Activated naive CD8-positive, alpha-beta T cell treated with anti-CD3 and anti-CD28 coated beads for 36 hours (primary cell): ENCODE data around the gene PTPN5. TPM values are rescaled to one million over a fixed set of nuclear protein-coding genes. Genes with fewer than 3 reads are reported as not detected.

ENCODE experiments used
- DNase-seq: peaks from one replicate; pipeline ENCODE4 v3.0.0; 2021
- H3K27ac Mint-ChIP-seq: one replicate; pipeline ENCODE4 v1.8.0; 2022; ENCODE audit warnings: mild to moderate bottlenecking, moderate library complexity, mixed read lengths
- H3K27me3 Mint-ChIP-seq: one replicate; pipeline ENCODE4 v1.8.0; 2022; ENCODE audit warnings: mild to moderate bottlenecking, mixed read lengths
- H3K36me3 Mint-ChIP-seq: one replicate; pipeline ENCODE4 v1.8.0; 2021; ENCODE audit warnings: mild to moderate bottlenecking, mixed read lengths
- H3K4me1 Mint-ChIP-seq: one replicate; pipeline ENCODE4 v1.8.0; 2021; ENCODE audit warnings: mixed read lengths
- H3K4me3 Mint-ChIP-seq: one replicate; pipeline ENCODE4 v1.8.0; 2022; ENCODE audit warnings: mild to moderate bottlenecking, moderate library complexity, mixed read lengths
- H3K9me3 Mint-ChIP-seq: one replicate; pipeline ENCODE4 v1.8.0; 2022; ENCODE audit warnings: mixed read lengths
- total RNA-seq, 2 experiments: library from RNA; stranded (reverse); gene quantifications; one replicate each; pipeline ENCODE4 v1.2.3, GENCODE V29; 2021

Gene PTPN5
- total RNA-seq, 2 experiments from 2014 or later, result not detected

GRCh38 chr11:18761741-18762140, 29.9 kb downstream of the PTPN5 start:
- peaks cover 11% of the 10 kb centered on the region for H3K27me3 Mint-ChIP-seq
- DNase-seq, result no peak
- H3K36me3 Mint-ChIP-seq, result no peaks in the 10 kb centered on the region
- H3K4me3 Mint-ChIP-seq, result no peak overlapping the region
- no peaks in the 10 kb centered on the region for H3K9me3 Mint-ChIP-seq
- peaks cover 10% of the 10 kb centered on the region for H3K4me1 Mint-ChIP-seq
- no peak overlapping the region for H3K27ac Mint-ChIP-seq

- H3K27me3 Mint-ChIP-seq, result peaks cover 11% of the 10 kb centered on the region
These were observed 30.5 kb downstream of the PTPN5 start for GRCh38 chr11:18761144-18761543.

GRCh38 chr11:18757811-18758210, 33.8 kb downstream of the PTPN5 start:
- Mint-ChIP-seq H3K27ac (no peak overlapping the region), H3K4me1 (no peaks in the 10 kb centered on the region), H3K9me3 (no peaks in the 10 kb centered on the region), H3K4me3 (no peak overlapping the region), H3K27me3 (peaks cover 5% of the 10 kb centered on the region), H3K36me3 (no peaks in the 10 kb centered on the region)
- no peak for DNase-seq

More at GRCh38 chr11:18761144-18761543, 30.5 kb downstream of the PTPN5 start:
- H3K4me1 Mint-ChIP-seq, result peaks cover 10% of the 10 kb centered on the region
- H3K27ac Mint-ChIP-seq, result no peak overlapping the region
- H3K9me3 Mint-ChIP-seq, result no peaks in the 10 kb centered on the region
- no peaks in the 10 kb centered on the region for H3K36me3 Mint-ChIP-seq
- H3K4me3 Mint-ChIP-seq, result no peak overlapping the region
- no peak for DNase-seq

- no peak for DNase-seq
- no peak overlapping the region for H3K4me3 Mint-ChIP-seq
- no peaks in the 10 kb centered on the region for H3K36me3 Mint-ChIP-seq
- H3K9me3 Mint-ChIP-seq, result no peaks in the 10 kb centered on the region
- H3K4me1 Mint-ChIP-seq, result no peaks in the 10 kb centered on the region
- H3K27me3 Mint-ChIP-seq, result peaks cover 9% of the 10 kb centered on the region
- no peak overlapping the region for H3K27ac Mint-ChIP-seq
These were observed 34.7 kb downstream of the PTPN5 start for GRCh38 chr11:18756889-18757288.

- Mint-ChIP-seq H3K9me3 (no peaks in the 10 kb centered on the region), H3K27ac (no peak overlapping the region), H3K36me3 (no peaks in the 10 kb centered on the region), H3K4me3 (no peak overlapping the region), H3K4me1 (no peaks in the 10 kb centered on the region), H3K27me3 (peaks cover 11% of the 10 kb centered on the region)
- DNase-seq, result peak; percentile 19
These were observed 37.3 kb downstream of the PTPN5 start for GRCh38 chr11:18754308-18754707.

- H3K4me3 Mint-ChIP-seq, result no peak overlapping the region
- H3K4me1 Mint-ChIP-seq, result no peaks in the 10 kb centered on the region
- H3K9me3 Mint-ChIP-seq, result no peaks in the 10 kb centered on the region
- no peak for DNase-seq
- peaks cover 11% of the 10 kb centered on the region for H3K27me3 Mint-ChIP-seq
- H3K36me3 Mint-ChIP-seq, result no peaks in the 10 kb centered on the region
- H3K27ac Mint-ChIP-seq, result no peak overlapping the region
These were observed 39.1 kb downstream of the PTPN5 start for GRCh38 chr11:18752502-18752901.

GRCh38 chr11:18750944-18751343, 40.7 kb downstream of the PTPN5 start:
- H3K27ac Mint-ChIP-seq, result no peak overlapping the region

GRCh38 chr11:18749681-18750319, 41.8 kb downstream of the PTPN5 start:
- H3K4me1 Mint-ChIP-seq, result no peaks in the 10 kb centered on the region
- H3K4me3 Mint-ChIP-seq, result no peak overlapping the region
- H3K27ac Mint-ChIP-seq, result no peak overlapping the region

More at GRCh38 chr11:18750944-18751343, 40.7 kb downstream of the PTPN5 start:
- Mint-ChIP-seq H3K9me3 (no peaks in the 10 kb centered on the region), H3K4me3 (no peak overlapping the region), H3K36me3 (no peaks in the 10 kb centered on the region), H3K27me3 (peaks cover 11% of the 10 kb centered on the region), H3K4me1 (no peaks in the 10 kb centered on the region)
- no peak for DNase-seq

GRCh38 chr11:18748766-18749365, 42.7 kb downstream of the PTPN5 start:
- Mint-ChIP-seq H3K9me3 (no peaks in the 10 kb centered on the region), H3K4me3 (no peak overlapping the region), H3K27me3 (peaks cover 10% of the 10 kb centered on the region), H3K27ac (no peak overlapping the region), H3K4me1 (no peaks in the 10 kb centered on the region), H3K36me3 (no peaks in the 10 kb centered on the region)
- no peak for DNase-seq

More at GRCh38 chr11:18749681-18750319, 41.8 kb downstream of the PTPN5 start:
- no peak for DNase-seq
- Mint-ChIP-seq H3K27me3 (peaks cover 11% of the 10 kb centered on the region), H3K9me3 (no peaks in the 10 kb centered on the region), H3K36me3 (no peaks in the 10 kb centered on the region)

- Mint-ChIP-seq H3K9me3 (no peaks in the 10 kb centered on the region), H3K4me3 (no peak overlapping the region), H3K27me3 (no peaks in the 10 kb centered on the region), H3K4me1 (no peaks in the 10 kb centered on the region), H3K27ac (no peak overlapping the region), H3K36me3 (no peaks in the 10 kb centered on the region)
- DNase-seq, result no peak
These were observed 46.3 kb downstream of the PTPN5 start for GRCh38 chr11:18745251-18745650.

- no peaks in the 10 kb centered on the region for H3K27me3 Mint-ChIP-seq
- DNase-seq, result no peak
- no peak overlapping the region for H3K27ac Mint-ChIP-seq
- H3K9me3 Mint-ChIP-seq, result no peaks in the 10 kb centered on the region
- H3K4me1 Mint-ChIP-seq, result no peaks in the 10 kb centered on the region
- no peak overlapping the region for H3K4me3 Mint-ChIP-seq
- H3K36me3 Mint-ChIP-seq, result no peaks in the 10 kb centered on the region
These were observed 47.6 kb downstream of the PTPN5 start for GRCh38 chr11:18743900-18744514.

GRCh38 chr11:18743365-18743764, 48.2 kb downstream of the PTPN5 start:
- Mint-ChIP-seq H3K36me3 (no peaks in the 10 kb centered on the region), H3K27ac (no peak overlapping the region), H3K4me1 (no peaks in the 10 kb centered on the region), H3K27me3 (no peaks in the 10 kb centered on the region), H3K9me3 (no peaks in the 10 kb centered on the region), H3K4me3 (no peak overlapping the region)
- DNase-seq, result no peak

- Mint-ChIP-seq H3K36me3 (no peaks in the 10 kb centered on the region), H3K9me3 (no peaks in the 10 kb centered on the region), H3K4me1 (no peaks in the 10 kb centered on the region), H3K27ac (no peak overlapping the region), H3K4me3 (no peak overlapping the region), H3K27me3 (no peaks in the 10 kb centered on the region)
- DNase-seq, result no peak
These were observed 49.8 kb downstream of the PTPN5 start for GRCh38 chr11:18741783-18742182.

- no peak overlapping the region for H3K4me3 Mint-ChIP-seq
- no peak for DNase-seq
- no peaks in the 10 kb centered on the region for H3K27me3 Mint-ChIP-seq
- H3K36me3 Mint-ChIP-seq, result no peaks in the 10 kb centered on the region
- H3K4me1 Mint-ChIP-seq, result no peaks in the 10 kb centered on the region
- no peak overlapping the region for H3K27ac Mint-ChIP-seq
- no peaks in the 10 kb centered on the region for H3K9me3 Mint-ChIP-seq
These were observed 51.9 kb downstream of the PTPN5 start for GRCh38 chr11:18739685-18740084.

GRCh38 chr11:18737642-18738041, 54.0 kb downstream of the PTPN5 start:
- H3K36me3 Mint-ChIP-seq, result no peaks in the 10 kb centered on the region
- H3K27ac Mint-ChIP-seq, result no peak overlapping the region
- no peaks in the 10 kb centered on the region for H3K4me1 Mint-ChIP-seq
- no peak for DNase-seq
- no peaks in the 10 kb centered on the region for H3K27me3 Mint-ChIP-seq
- H3K4me3 Mint-ChIP-seq, result no peak overlapping the region
- no peaks in the 10 kb centered on the region for H3K9me3 Mint-ChIP-seq
